GM19324 (cell line): ENCODE data around the gene C11orf24.

Experiments used
- ATAC-seq: cut with Tn5 transposase; IDR thresholded peaks from one replicate; pipeline ENCODE4 v1.9.1; 2021; ENCODE audit warnings: mild to moderate bottlenecking, moderate library complexity; ENCODE audit not compliant: unreplicated experiment, low FRiP score

The C11orf24 gene

GRCh38 chr11:68271781-68272608 is at the start of gene C11orf24:
Gene C11orf24, minus strand, starts transcription at chr11:68271973. Its CDS starts 8,206 bp downstream, at chr11:68263767.
- ATAC-seq, result peak; percentile 85

- ATAC-seq, result no peak
Observed at GRCh38 chr11:68317147-68317785, 45.5 kb upstream of the C11orf24 start.

GRCh38 chr11:68315171-68315920 is 43.6 kb upstream of the C11orf24 start:
- ATAC-seq, result no peak

- ATAC-seq, result no peak
Observed at GRCh38 chr11:68314203-68315170, 42.7 kb upstream of the C11orf24 start.

- ATAC-seq, result no peak
Observed at GRCh38 chr11:68313574-68314202, 41.9 kb upstream of the C11orf24 start.

- peak; percentile 52 for ATAC-seq
Observed at GRCh38 chr11:68312780-68313573, 41.2 kb upstream of the C11orf24 start.

- ATAC-seq, result peak; percentile 43
Observed at GRCh38 chr11:68312117-68312779, 40.5 kb upstream of the C11orf24 start, which contains the start of gene LRP5. Gene LRP5, plus strand, starts transcription at chr11:68312591. Its CDS starts 124 bp downstream, at chr11:68312715.

GRCh38 chr11:68311160-68312116 is 39.7 kb upstream of the C11orf24 start:
- no peak for ATAC-seq

- no peak for ATAC-seq
Observed at GRCh38 chr11:68309621-68310185, 37.9 kb upstream of the C11orf24 start.

GRCh38 chr11:68308068-68308467 is 36.3 kb upstream of the C11orf24 start:
- ATAC-seq, result no peak

GRCh38 chr11:68306636-68307035 is 34.9 kb upstream of the C11orf24 start:
- no peak for ATAC-seq

- no peak for ATAC-seq
Observed at GRCh38 chr11:68303982-68304780, 32.4 kb upstream of the C11orf24 start.

GRCh38 chr11:68303083-68303482 is 31.3 kb upstream of the C11orf24 start:
- no peak for ATAC-seq

GRCh38 chr11:68302670-68303069 is 30.9 kb upstream of the C11orf24 start:
- ATAC-seq, result no peak

- no peak for ATAC-seq
Observed at GRCh38 chr11:68302256-68302655, 30.5 kb upstream of the C11orf24 start.
